Hematopoietic multipotent progenitor cell treated with erythropoietin and hydrocortisone succinate and interleukin-3 and kit ligand, for 6 days (in vitro differentiated cells): ENCODE data around the gene PUS1.
A peak's percentile ranks its signal among the peaks of the same experiment; 100 is the strongest.
"Not testable (repeated sequence)": the region's sequence is repeated elsewhere in the genome, so short reads cannot be mapped to it uniquely, and the experiment has no call there.

Experiments used
- DNase-seq: peaks from one replicate; pipeline ENCODE4 v3.0.0-alpha.2; 2015

Gene PUS1

GRCh38 chr12:131941116-131941986, 12.3 kb downstream of the PUS1 start:
- DNase-seq = no peak

GRCh38 chr12:131941987-131942341, 12.9 kb downstream of the PUS1 start:
- DNase-seq = no peak

GRCh38 chr12:131942671-131943070, 13.6 kb downstream of the PUS1 start:
- DNase-seq = no peak

GRCh38 chr12:131943389-131943788, 14.3 kb downstream of the PUS1 start:
- DNase-seq = no peak

- no peak for DNase-seq
These were observed 14.8 kb downstream of the PUS1 start for GRCh38 chr12:131943876-131944275.

- no peak for DNase-seq
These were observed 15.7 kb downstream of the PUS1 start for GRCh38 chr12:131944601-131945251.

- DNase-seq = peak; percentile 18
These were observed 17.7 kb downstream of the PUS1 start for GRCh38 chr12:131946757-131947156.

GRCh38 chr12:131947482-131948027, 18.5 kb downstream of the PUS1 start:
- DNase-seq = no peak

GRCh38 chr12:131948166-131948712, 19.2 kb downstream of the PUS1 start:
- DNase-seq = no peak

GRCh38 chr12:131948713-131949430, 19.8 kb downstream of the PUS1 start:
- peak; percentile 66 for DNase-seq

GRCh38 chr12:131949431-131950181, 20.5 kb downstream of the PUS1 start, which contains the start of gene EP400:
Gene EP400, plus strand, starts transcription at chr12:131949942. Its CDS starts 10,678 bp downstream, at chr12:131960620.
- peak; percentile 98 for DNase-seq

GRCh38 chr12:131950182-131950913, 21.3 kb downstream of the PUS1 start:
- peak; percentile 44 for DNase-seq

GRCh38 chr12:131953810-131954209, 24.7 kb downstream of the PUS1 start:
- not testable (repeated sequence) for DNase-seq

- DNase-seq = not testable (repeated sequence)
These were observed 25.4 kb downstream of the PUS1 start for GRCh38 chr12:131954460-131954859.

- no peak for DNase-seq
These were observed 30.0 kb downstream of the PUS1 start for GRCh38 chr12:131959116-131959515.

GRCh38 chr12:131959641-131960589, 30.8 kb downstream of the PUS1 start:
- DNase-seq = no peak

- DNase-seq = not testable (repeated sequence)
These were observed 31.7 kb downstream of the PUS1 start for GRCh38 chr12:131960590-131961325.

GRCh38 chr12:131961328-131961727, 32.3 kb downstream of the PUS1 start:
- not testable (repeated sequence) for DNase-seq

- no peak for DNase-seq
These were observed 33.0 kb downstream of the PUS1 start for GRCh38 chr12:131962069-131962468.
